AG04449 (cell line): ENCODE data around the gene GALNT16.

Source experiments
- CTCF ChIA-PET: fragments of 350-600 bp; formaldehyde crosslinking; extraction: SDS; loops from one replicate; lab custom pipeline; 2021; ENCODE audit warnings: antibody characterized with exemption; lab: Yijun Ruan, JAX
- POLR2A ChIA-PET: fragments of 400-600, 350-600 bp; formaldehyde crosslinking; extraction: SDS; loops from one replicate; lab custom pipeline; 2020; ENCODE audit warnings: antibody characterized with exemption, inconsistent platforms; lab: Yijun Ruan, JAX
- DNase-seq: peaks from one replicate; pipeline ENCODE4 v3.0.0-alpha.2; 2010; ENCODE audit warnings: low read depth, low spot score
- H3K4me3 ChIP-seq: 2 replicates; pipeline ENCODE4 v1.5.1; 2011; ENCODE audit warnings: low read depth, mild to moderate bottlenecking, control low read depth, low read length
- CTCF ChIP-seq: IDR thresholded peaks from one replicate; pipeline ENCODE4 v1.5.1; 2011; ENCODE audit warnings: mild to moderate bottlenecking, moderate library complexity, low read length, control low read depth, inconsistent platforms; ENCODE audit not compliant: insufficient read depth; ENCODE audit errors: missing control alignments

The GALNT16 gene

GRCh38 chr14:69327507-69327906 is 67.5 kb downstream of the GALNT16 start:
- no peak for DNase-seq
- H3K4me3 ChIP-seq: no peak overlapping the region
- no peak for TF ChIP-seq CTCF
- CTCF ChIA-PET: no interaction called here
- POLR2A ChIA-PET: no interaction called here

DNA sequence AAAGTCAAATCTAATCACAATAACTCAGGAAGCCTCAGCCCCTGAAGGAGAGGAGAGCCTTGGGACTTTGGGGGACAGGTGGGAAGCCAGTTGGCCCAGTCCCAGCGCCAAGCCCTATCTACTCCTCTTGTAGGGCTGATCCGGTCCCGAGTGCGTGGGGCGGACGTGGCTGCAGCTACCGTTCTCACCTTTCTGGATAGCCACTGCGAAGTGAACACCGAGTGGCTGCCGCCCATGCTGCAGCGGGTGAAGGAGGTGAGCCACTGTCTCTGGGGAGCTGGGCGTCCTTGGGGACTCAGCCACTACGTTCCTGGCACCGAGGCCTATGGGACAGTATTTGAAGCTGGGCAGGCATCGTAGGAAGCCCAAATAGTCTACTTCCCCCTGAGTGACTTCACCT is 68.4 kb downstream of the GALNT16 start:
- ChIA-PET POLR2A (no interaction called here), CTCF (interaction anchor here (1.1 kb wide), 1 partner anchor 19 kb away, joined by 5 read pairs; no protein-coding TSS in a partner anchor)
- no peak for TF ChIP-seq CTCF

DNA sequence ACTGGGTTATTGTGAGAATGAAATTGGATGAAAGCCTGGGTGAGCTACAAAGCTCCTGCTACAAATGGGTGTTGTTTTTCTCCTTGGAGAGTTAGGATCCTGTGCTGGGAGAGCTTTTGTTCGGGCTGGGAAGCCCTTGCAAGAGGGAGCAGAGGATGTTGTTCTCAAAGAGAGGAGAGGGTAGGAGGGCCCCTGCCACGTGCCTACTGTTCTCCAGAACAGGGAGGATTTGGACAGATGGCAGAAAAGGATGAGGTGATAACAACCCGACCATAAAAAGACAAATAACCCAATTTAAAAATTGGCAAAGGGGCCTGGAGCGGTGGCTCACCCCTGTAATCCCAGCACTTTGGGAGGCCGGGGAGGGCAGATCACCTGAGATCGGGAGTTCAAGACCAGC is 68.8 kb downstream of the GALNT16 start:
- CTCF ChIA-PET: interaction anchor here (0.7 to 1.1 kb wide), 2 partner anchors 15 to 18 kb away, joined by 3 to 5 read pairs; no protein-coding TSS in a partner anchor

More for the DNA sequence above, 68.4 kb downstream of the GALNT16 start:
- no peak overlapping the region for H3K4me3 ChIP-seq
- DNase-seq: no peak

GRCh38 chr14:69331206-69331605 is 71.2 kb downstream of the GALNT16 start:
- ChIA-PET POLR2A (no interaction called here), CTCF (interaction anchor here (0.7 to 5.8 kb wide), 3 partner anchors 15 to 88 kb away, joined by 3 to 40 read pairs (median 3); no protein-coding TSS in a partner anchor)
- no peak for DNase-seq
- TF ChIP-seq CTCF: no peak
- no peak overlapping the region for H3K4me3 ChIP-seq

More for the DNA sequence above, 68.8 kb downstream of the GALNT16 start:
- no peak for TF ChIP-seq CTCF
- POLR2A ChIA-PET: no interaction called here
- H3K4me3 ChIP-seq: no peak overlapping the region
- DNase-seq: no peak

GRCh38 chr14:69332782-69333395 is 72.9 kb downstream of the GALNT16 start:
- no peak for TF ChIP-seq CTCF
- H3K4me3 ChIP-seq: no peak overlapping the region
- CTCF ChIA-PET: interaction anchor here (1.0 to 5.8 kb wide), 4 partner anchors 10 to 91 kb away, joined by 3 to 40 read pairs (median 4); no protein-coding TSS in a partner anchor
- POLR2A ChIA-PET: no interaction called here
- no peak for DNase-seq

GRCh38 chr14:69333791-69334337 is 73.9 kb downstream of the GALNT16 start:
- CTCF ChIA-PET: interaction anchor here (1.0 to 5.8 kb wide), 2 partner anchors 13 to 92 kb away, joined by 3 to 40 read pairs; no protein-coding TSS in a partner anchor
- no peak for DNase-seq
- TF ChIP-seq CTCF: no peak
- H3K4me3 ChIP-seq: no peak overlapping the region
- POLR2A ChIA-PET: no interaction called here
